ENCODE measurements around the gene TLE6. TPM values are rescaled to one million over a fixed set of nuclear protein-coding genes. Genes with fewer than 3 reads are reported as not detected.

TLE6 gene
- total RNA-seq, 1 donor from 2014 or later, result 21.0 TPM

GRCh38 chr19:2967972-2968371 lies 9.4 kb upstream of the TLE6 start:
- TF ChIP-seq CTCF (IDR thresholded peaks at IDR 0.05; ENCODE audit: unreplicated experiment), result no peak
- no peaks in the 10 kb centered on the region for H3K9me3 Mint-ChIP-seq (ENCODE audit: low read depth)
- H3K27me3 Mint-ChIP-seq, result no peaks in the 10 kb centered on the region
- DNase-seq (ENCODE audit: low spot score, unreplicated experiment), result no peak
- H3K36me3 Mint-ChIP-seq (ENCODE audit: insufficient read depth), result no peaks in the 10 kb centered on the region
- H3K27ac Mint-ChIP-seq, result peak overlapping the region; percentile 90
- H3K4me3 Mint-ChIP-seq (ENCODE audit: low read depth), result no peak overlapping the region
- H3K4me1 Mint-ChIP-seq (ENCODE audit: low read depth), result peaks cover 9% of the 10 kb centered on the region

- no peaks in the 10 kb centered on the region for H3K27me3 Mint-ChIP-seq
- H3K4me3 Mint-ChIP-seq (ENCODE audit: low read depth), result peak overlapping the region; percentile 9
- DNase-seq (ENCODE audit: low spot score, unreplicated experiment), result peak; percentile 30
- H3K4me1 Mint-ChIP-seq (ENCODE audit: low read depth), result peaks cover 8% of the 10 kb centered on the region
- peak overlapping the region; percentile 90 for H3K27ac Mint-ChIP-seq
- TF ChIP-seq CTCF (IDR thresholded peaks at IDR 0.05; ENCODE audit: unreplicated experiment), result no peak
- no peaks in the 10 kb centered on the region for H3K9me3 Mint-ChIP-seq (ENCODE audit: low read depth)
- no peaks in the 10 kb centered on the region for H3K36me3 Mint-ChIP-seq (ENCODE audit: insufficient read depth)
These were observed 8.3 kb upstream of the TLE6 start for GRCh38 chr19:2969104-2969504.

- Mint-ChIP-seq H3K4me1 (ENCODE audit: low read depth) (peaks cover 10% of the 10 kb centered on the region), H3K27ac (no peak overlapping the region), H3K4me3 (ENCODE audit: low read depth) (no peak overlapping the region), H3K9me3 (ENCODE audit: low read depth) (no peaks in the 10 kb centered on the region), H3K27me3 (no peaks in the 10 kb centered on the region), H3K36me3 (ENCODE audit: insufficient read depth) (no peaks in the 10 kb centered on the region)
- no peak for TF ChIP-seq CTCF (IDR thresholded peaks at IDR 0.05; ENCODE audit: unreplicated experiment)
- no peak for DNase-seq (ENCODE audit: low spot score, unreplicated experiment)
These were observed 7.0 kb upstream of the TLE6 start for GRCh38 chr19:2970201-2970835.

GRCh38 chr19:2973229-2973628 lies 4.1 kb upstream of the TLE6 start:
- Mint-ChIP-seq H3K9me3 (ENCODE audit: low read depth) (no peaks in the 10 kb centered on the region), H3K36me3 (ENCODE audit: insufficient read depth) (no peaks in the 10 kb centered on the region), H3K27ac (no peak overlapping the region), H3K4me3 (ENCODE audit: low read depth) (no peak overlapping the region), H3K4me1 (ENCODE audit: low read depth) (peaks cover 19% of the 10 kb centered on the region), H3K27me3 (no peaks in the 10 kb centered on the region)
- no peak for DNase-seq (ENCODE audit: low spot score, unreplicated experiment)
- no peak for TF ChIP-seq CTCF (IDR thresholded peaks at IDR 0.05; ENCODE audit: unreplicated experiment)

GRCh38 chr19:2974342-2975041 lies 2.9 kb upstream of the TLE6 start:
- Mint-ChIP-seq H3K9me3 (ENCODE audit: low read depth) (no peaks in the 10 kb centered on the region), H3K4me3 (ENCODE audit: low read depth) (no peak overlapping the region), H3K27me3 (no peaks in the 10 kb centered on the region), H3K36me3 (ENCODE audit: insufficient read depth) (no peaks in the 10 kb centered on the region), H3K27ac (no peak overlapping the region), H3K4me1 (ENCODE audit: low read depth) (peaks cover 15% of the 10 kb centered on the region)
- no peak for DNase-seq (ENCODE audit: low spot score, unreplicated experiment)
- no peak for TF ChIP-seq CTCF (IDR thresholded peaks at IDR 0.05; ENCODE audit: unreplicated experiment)
